ENCODE measurements around the gene NUBP2. TPM values are rescaled to one million over a fixed set of nuclear protein-coding genes. Genes with fewer than 3 reads are reported as not detected.

Gene NUBP2
- total RNA-seq, 1 experiment from 2014 or later: 50.2 TPM

GRCh38 chr16:1781758-1782407 is 877 bp upstream of the NUBP2 start:
- DNase-seq (ENCODE audit: extremely low read depth, low read depth): no peak

- no peak for DNase-seq (ENCODE audit: extremely low read depth, low read depth)
Observed at GRCh38 chr16:1784977-1785845, 2.5 kb downstream of the NUBP2 start.

GRCh38 chr16:1785846-1786170 is 3.0 kb downstream of the NUBP2 start:
- no peak for DNase-seq (ENCODE audit: extremely low read depth, low read depth)

- DNase-seq (ENCODE audit: extremely low read depth, low read depth): no peak
Observed at GRCh38 chr16:1786242-1787055, 3.7 kb downstream of the NUBP2 start.

- DNase-seq (ENCODE audit: extremely low read depth, low read depth): no peak
Observed at GRCh38 chr16:1787056-1787321, 4.2 kb downstream of the NUBP2 start.

GRCh38 chr16:1787322-1788094 is 4.7 kb downstream of the NUBP2 start:
- no peak for DNase-seq (ENCODE audit: extremely low read depth, low read depth)

GRCh38 chr16:1788095-1788707 is 5.4 kb downstream of the NUBP2 start:
- DNase-seq (ENCODE audit: extremely low read depth, low read depth): no peak

GRCh38 chr16:1788708-1789100 is 5.9 kb downstream of the NUBP2 start:
- DNase-seq (ENCODE audit: extremely low read depth, low read depth): no peak

- no peak for DNase-seq (ENCODE audit: extremely low read depth, low read depth)
Observed at GRCh38 chr16:1789643-1790045, 6.9 kb downstream of the NUBP2 start.

GRCh38 chr16:1790261-1790610 is 7.5 kb downstream of the NUBP2 start:
- DNase-seq (ENCODE audit: extremely low read depth, low read depth): no peak

GRCh38 chr16:1790611-1791255 is 8.0 kb downstream of the NUBP2 start:
- DNase-seq (ENCODE audit: extremely low read depth, low read depth): no peak

GRCh38 chr16:1791256-1791942 is 8.6 kb downstream of the NUBP2 start:
- DNase-seq (ENCODE audit: extremely low read depth, low read depth): no peak

- no peak for DNase-seq (ENCODE audit: extremely low read depth, low read depth)
Observed at GRCh38 chr16:1791943-1792812, 9.4 kb downstream of the NUBP2 start.

GRCh38 chr16:1792836-1793577 is 10.2 kb downstream of the NUBP2 start:
- no peak for DNase-seq (ENCODE audit: extremely low read depth, low read depth)

- DNase-seq (ENCODE audit: extremely low read depth, low read depth): no peak
Observed at GRCh38 chr16:1793578-1794220, 10.9 kb downstream of the NUBP2 start, which contains the start of gene IGFALS. Gene IGFALS (minus strand): TSS chr16:1793705. CDS start chr16:1793652, 53 bp downstream.

GRCh38 chr16:1794221-1794871 is 11.6 kb downstream of the NUBP2 start:
- DNase-seq (ENCODE audit: extremely low read depth, low read depth): no peak

All from NCI-H460 (cell line).